H9 (cell line): Measurements from ENCODE around the gene C16orf90. TPM values are rescaled to one million over a fixed set of nuclear protein-coding genes. Genes with fewer than 3 reads are reported as not detected.

ENCODE experiments used
- DNase-seq: peaks from one replicate; pipeline ENCODE4 v3.0.0-alpha.2; 2017
- H2AFZ ChIP-seq: one replicate; pipeline ENCODE4 v1.6.1; 2013; ENCODE audit warnings: mild to moderate bottlenecking, low read length, control low read depth, moderate library complexity
- H2AK5ac ChIP-seq: 2 replicates; pipeline ENCODE4 v1.6.1; 2013; ENCODE audit warnings: low read length, control low read depth, mixed read lengths; ENCODE audit not compliant: insufficient read length
- H2BK120ac ChIP-seq: one replicate; pipeline ENCODE4 v1.6.1; 2013; ENCODE audit warnings: low read depth, mild to moderate bottlenecking, low read length, control low read depth, inconsistent platforms; ENCODE audit not compliant: poor library complexity, severe bottlenecking
- H2BK12ac ChIP-seq: 2 replicates; pipeline ENCODE4 v1.6.1; 2013; ENCODE audit warnings: low read length, control low read depth, mixed read lengths, low read depth; ENCODE audit not compliant: insufficient read length
- H2BK15ac ChIP-seq: 2 replicates; pipeline ENCODE4 v1.6.1; 2013; ENCODE audit warnings: low read depth, low read length, control low read depth
- H2BK20ac ChIP-seq: one replicate; pipeline ENCODE4 v1.6.1; 2013; ENCODE audit warnings: low read depth, mild to moderate bottlenecking, low read length, control low read depth, inconsistent platforms; ENCODE audit not compliant: poor library complexity, severe bottlenecking
- H2BK5ac ChIP-seq: 2 replicates; pipeline ENCODE4 v1.6.1; 2013; ENCODE audit warnings: low read length, control low read depth, mixed read lengths; ENCODE audit not compliant: insufficient read length
- H3K14ac ChIP-seq: 2 replicates; pipeline ENCODE4 v1.6.1; 2013; ENCODE audit warnings: low read length, control low read depth; ENCODE audit not compliant: insufficient read depth
- H3K18ac ChIP-seq: 2 replicates; pipeline ENCODE4 v1.6.1; 2013; ENCODE audit warnings: low read depth, mild to moderate bottlenecking, mixed read lengths, low read length, control low read depth; ENCODE audit not compliant: insufficient read length
- H3K23ac ChIP-seq: 2 replicates; pipeline ENCODE4 v1.6.1; 2013; ENCODE audit warnings: low read length, control low read depth, mixed read lengths, low read depth; ENCODE audit not compliant: insufficient read length
- H3K23me2 ChIP-seq: 2 replicates; pipeline ENCODE4 v1.6.1; 2013; ENCODE audit warnings: low read depth, mild to moderate bottlenecking, mixed read lengths, low read length, control low read depth; ENCODE audit not compliant: insufficient read length, poor library complexity, severe bottlenecking
- H3K27ac ChIP-seq: 2 replicates; pipeline ENCODE4 v1.5.1; 2013; ENCODE audit warnings: low read length, control low read depth, mixed read lengths, low read depth; ENCODE audit not compliant: insufficient read length
- H3K27me3 ChIP-seq: 2 replicates; pipeline ENCODE4 v1.6.1; 2013; ENCODE audit warnings: low read length, control low read depth, inconsistent platforms; ENCODE audit not compliant: insufficient read depth
- H3K4ac ChIP-seq: 2 replicates; pipeline ENCODE4 v1.6.1; 2013; ENCODE audit warnings: low read depth, mild to moderate bottlenecking, control low read depth, inconsistent platforms, low read length, moderate library complexity
- H3K4me1 ChIP-seq: 2 replicates; pipeline ENCODE4 v1.6.1; 2013; ENCODE audit warnings: low read length, control low read depth, inconsistent platforms; ENCODE audit not compliant: insufficient read depth
- H3K4me2 ChIP-seq: 2 replicates; pipeline ENCODE4 v1.6.1; 2013; ENCODE audit warnings: low read length, control low read depth, mixed read lengths; ENCODE audit not compliant: insufficient read length, insufficient read depth
- H3K56ac ChIP-seq: 2 replicates; pipeline ENCODE4 v1.6.1; 2013; ENCODE audit warnings: low read depth, mild to moderate bottlenecking, mixed read lengths, low read length, control low read depth; ENCODE audit not compliant: insufficient read length
- H3K79me1 ChIP-seq: 2 replicates; pipeline ENCODE4 v1.6.1; 2013; ENCODE audit warnings: low read depth, mild to moderate bottlenecking, moderate library complexity, low read length, control low read depth, inconsistent platforms; ENCODE audit not compliant: insufficient read depth, poor library complexity, severe bottlenecking
- H3K79me2 ChIP-seq: 2 replicates; pipeline ENCODE4 v1.6.1; 2013; ENCODE audit warnings: low read length, control low read depth, inconsistent platforms; ENCODE audit not compliant: insufficient read depth
- H3K9ac ChIP-seq: 2 replicates; pipeline ENCODE4 v1.6.1; 2013; ENCODE audit warnings: low read length, control low read depth, mixed read lengths; ENCODE audit not compliant: insufficient read length; ENCODE audit errors: extremely low read depth
- H3K9me3 ChIP-seq: one replicate; pipeline ENCODE4 v1.6.1; 2013; ENCODE audit warnings: low read depth, low read length, inconsistent platforms; ENCODE audit not compliant: control insufficient read depth
- H3T11ph ChIP-seq: one replicate; pipeline ENCODE4 v1.6.1; 2013; ENCODE audit warnings: mild to moderate bottlenecking, low read length, control low read depth, inconsistent platforms
- H4K20me1 ChIP-seq: one replicate; pipeline ENCODE4 v1.6.1; 2013; ENCODE audit not compliant: control insufficient read depth, insufficient read length, insufficient read depth
- H4K5ac ChIP-seq: 2 replicates; pipeline ENCODE4 v1.6.1; 2013; ENCODE audit warnings: low read depth, mild to moderate bottlenecking, mixed read lengths, low read length, control low read depth; ENCODE audit not compliant: insufficient read length
- H4K8ac ChIP-seq: replicated peaks from 2 replicates; pipeline ENCODE4 v1.6.1; 2013; ENCODE audit warnings: low read length, control low read depth, mixed read lengths, low read depth; ENCODE audit not compliant: insufficient read length
- H4K91ac ChIP-seq: 2 replicates; pipeline ENCODE4 v1.6.1; 2013; ENCODE audit warnings: low read depth, mild to moderate bottlenecking, moderate library complexity, mixed read lengths, low read length, control low read depth; ENCODE audit not compliant: insufficient read length
- H3K27ac Mint-ChIP-seq, 3 experiments: 2 replicates in 2 of 3; 3 replicates in 1 of 3; pipeline ENCODE4 v1.8.0; 2020 to 2021; ENCODE audit warnings: mixed read lengths in 3 of 3, mild to moderate bottlenecking in 1 of 3, moderate library complexity in 1 of 3
- H3K27me3 Mint-ChIP-seq: 2 replicates; pipeline ENCODE4 v1.8.0; 2021; ENCODE audit warnings: low read depth, mild to moderate bottlenecking, moderate library complexity, mixed read lengths
- H3K36me3 Mint-ChIP-seq, 3 experiments: 2 replicates in 2 of 3; 3 replicates in 1 of 3; pipeline ENCODE4 v1.8.0; 2020 to 2021; ENCODE audit warnings: low read depth in 3 of 3, mixed read lengths in 3 of 3; ENCODE audit not compliant: insufficient read depth in 1 of 3
- H3K4me1 Mint-ChIP-seq, 2 experiments: 2 replicates each; pipeline ENCODE4 v1.8.0; 2020; ENCODE audit warnings: mixed read lengths in 2 of 2
- H3K4me3 Mint-ChIP-seq, 2 experiments: 2 replicates in 1 of 2; 3 replicates in 1 of 2; pipeline ENCODE4 v1.8.0; 2020 to 2021; ENCODE audit warnings: mild to moderate bottlenecking in 2 of 2, mixed read lengths in 2 of 2, moderate library complexity in 1 of 2
- H3K9me3 Mint-ChIP-seq, 2 experiments: 2 replicates in 1 of 2; 3 replicates in 1 of 2; pipeline ENCODE4 v1.8.0; 2020; ENCODE audit warnings: mild to moderate bottlenecking in 2 of 2, mixed read lengths in 2 of 2, moderate library complexity in 1 of 2
- CTCF ChIP-seq: fragments of 200-600 bp; sonication (generic); conservative IDR thresholded peaks from 3 replicates; pipeline ENCODE4 v1.8.0; 2021; ENCODE audit warnings: antibody characterized with exemption, mild to moderate bottlenecking
- WGBS: extraction: QIAGEN DNeasy Blood & Tissue Kit; methylation state at CpG from one replicate; pipeline ENCODE4 v1.1.7; 2013; ENCODE audit warnings: missing lambda C conversion rate, low lambda C conversion rate, mixed read lengths; ENCODE audit not compliant: insufficient read length; ENCODE audit errors: extremely low coverage; 5-methylcytosine and 5-hydroxymethylcytosine counted together
- total RNA-seq: library from RNA; stranded (reverse); gene quantifications from 2 replicates; pipeline ENCODE4 v1.2.1, GENCODE V29; 2021

C16orf90 gene
- total RNA-seq, 1 experiment from 2014 or later = not detected

- no peak overlapping the region for H4K8ac ChIP-seq
- no peak for DNase-seq
- no peaks in the 10 kb centered on the region for H3K27me3 ChIP-seq
- H3K4ac ChIP-seq = no peak overlapping the region
- peak overlapping the region; percentile 62 to 91 (median 90); a peak in 6 of 7 replicates for H3K27ac Mint-ChIP-seq
- H2BK5ac ChIP-seq = no peak overlapping the region
- H3K9me3 ChIP-seq = no peaks in the 10 kb centered on the region
- H4K20me1 ChIP-seq = peaks cover 1% of the 10 kb centered on the region
- no peaks in the 10 kb centered on the region for H3K79me1 ChIP-seq
- no peak overlapping the region for H3K9ac ChIP-seq
- H2BK15ac ChIP-seq = no peak overlapping the region
- WGBS = no CpG with 5 or more reads among the region's 18 CpGs
- H3K27ac ChIP-seq = no peak overlapping the region
- no peak overlapping the region; a peak in 1 of 5 replicates for H3K4me3 Mint-ChIP-seq
- H3K27me3 Mint-ChIP-seq = no peaks in the 10 kb centered on the region; the same call in 1 of the 2 replicates
- no peak overlapping the region for H4K5ac ChIP-seq
- H2BK120ac ChIP-seq = no peak overlapping the region
- no peak overlapping the region for H3K4me2 ChIP-seq
- no peak overlapping the region for H3K14ac ChIP-seq
- no peak overlapping the region for H3T11ph ChIP-seq
- H4K91ac ChIP-seq = no peak overlapping the region
- H2AK5ac ChIP-seq = no peak overlapping the region
- H3K79me2 ChIP-seq = no peaks in the 10 kb centered on the region; the same call in 1 of the 2 replicates
- peaks cover 10% of the 10 kb centered on the region in 2 experiments for H3K4me1 Mint-ChIP-seq
- H3K4me1 ChIP-seq = no peaks in the 10 kb centered on the region
- H2BK20ac ChIP-seq = no peak overlapping the region
- no peaks in the 10 kb centered on the region for H3K9me3 Mint-ChIP-seq
- H3K36me3 Mint-ChIP-seq = peaks cover 24 to 64% (median 53%) of the 10 kb centered on the region in 3 experiments; a peak in 6 of 7 replicates
- H2AFZ ChIP-seq = no peak overlapping the region
- no peak overlapping the region for H3K23ac ChIP-seq
- H2BK12ac ChIP-seq = no peak overlapping the region
- no peak overlapping the region for H3K56ac ChIP-seq
- H3K18ac ChIP-seq = no peak overlapping the region
- no peaks in the 10 kb centered on the region for H3K23me2 ChIP-seq
- TF ChIP-seq CTCF = no peak
Measured at GRCh38 chr16:3480901-3481695, 14.2 kb downstream of the C16orf90 start.
